Activated CD4-positive, alpha-beta memory T cell treated with anti-CD3 and anti-CD28 coated beads, Interleukin-2, amount 10 ng/mL, durations not matched to agents 7 days and 5 days (primary cell): ENCODE results near the gene TTC21A. TPM values are rescaled to one million over a fixed set of nuclear protein-coding genes. Genes with fewer than 3 reads are reported as not detected.
"Not testable (repeated sequence)": the region's sequence is repeated elsewhere in the genome, so short reads cannot be mapped to it uniquely, and the experiment has no call there.

Source experiments
- CTCF ChIA-PET: fragments of 350-600 bp; sonication (Branson Sonifier 250); formaldehyde crosslinking; loops from one replicate; lab custom pipeline; 2021; ENCODE audit warnings: antibody characterized with exemption, inconsistent platforms; lab: Charles Lee
- POLR2A ChIA-PET: fragments of 350-600 bp; sonication (Branson Sonifier 250); formaldehyde crosslinking; loops from one replicate; lab custom pipeline; 2021; ENCODE audit warnings: antibody characterized with exemption; lab: Charles Lee
- DNase-seq: peaks from one replicate; pipeline ENCODE4 v3.0.0-alpha.2; 2020
- H3K27ac Mint-ChIP-seq: one replicate; pipeline ENCODE4 v1.8.0; 2021; ENCODE audit warnings: mild to moderate bottlenecking, mixed read lengths
- H3K27me3 Mint-ChIP-seq: one replicate; pipeline ENCODE4 v1.8.0; 2021; ENCODE audit warnings: mixed read lengths
- H3K36me3 Mint-ChIP-seq: one replicate; pipeline ENCODE4 v1.8.0; 2021; ENCODE audit warnings: low read depth, mixed read lengths
- H3K4me1 Mint-ChIP-seq: one replicate; pipeline ENCODE4 v1.8.0; 2021; ENCODE audit warnings: mixed read lengths
- H3K4me3 Mint-ChIP-seq: one replicate; pipeline ENCODE4 v1.8.0; 2021; ENCODE audit warnings: mild to moderate bottlenecking, mixed read lengths
- H3K9me3 Mint-ChIP-seq: one replicate; pipeline ENCODE4 v1.8.0; 2021; ENCODE audit warnings: mixed read lengths
- total RNA-seq, 2 experiments: library from RNA; stranded (reverse); gene quantifications; one replicate each; pipeline ENCODE4 v1.2.3, GENCODE V29; 2021

The TTC21A gene
- total RNA-seq, 2 experiments from 2014 or later = 11.2 to 12.1 TPM

DNA sequence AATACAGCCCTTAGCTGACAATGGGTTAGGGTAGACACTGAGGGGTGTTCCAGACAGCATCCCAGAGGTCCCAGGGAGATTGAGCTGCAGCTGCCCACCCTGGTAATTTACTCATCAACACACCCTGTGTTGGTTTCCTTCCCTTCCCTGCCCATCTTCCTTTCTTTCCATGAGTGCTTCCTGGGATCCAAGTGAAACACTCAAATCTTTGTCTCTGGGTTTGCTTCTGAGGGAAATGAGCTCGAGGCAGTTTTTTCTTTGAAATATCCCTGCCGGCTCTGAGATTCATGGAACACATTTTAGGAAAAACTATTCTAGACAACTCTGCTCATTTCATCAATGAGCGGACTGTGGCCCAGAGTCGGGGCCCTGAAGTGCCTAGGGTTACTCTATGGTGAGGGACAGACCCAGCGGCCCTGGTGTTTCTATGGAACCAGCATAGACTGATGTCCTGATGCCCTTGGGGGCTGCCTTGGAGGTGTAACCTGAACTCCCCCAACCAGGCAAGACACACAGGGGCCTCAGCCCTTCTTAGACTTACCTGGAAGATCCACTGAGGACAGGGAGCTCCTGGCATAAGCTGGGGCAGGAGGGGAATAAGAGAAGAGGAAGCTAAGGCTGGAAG is 60.8 kb downstream of the TTC21A start:
- ChIA-PET POLR2A (no interaction called here), CTCF (interaction anchor here (1.0 to 1.2 kb wide), 2 partner anchors 12 to 120 kb away, joined by 3 to 4 read pairs; no protein-coding TSS in a partner anchor)
- Mint-ChIP-seq H3K27ac (no peak overlapping the region), H3K36me3 (no peaks in the 10 kb centered on the region), H3K4me3 (no peak overlapping the region), H3K27me3 (peaks cover 4% of the 10 kb centered on the region), H3K9me3 (no peaks in the 10 kb centered on the region), H3K4me1 (peaks cover 14% of the 10 kb centered on the region)
- DNase-seq = no peak

DNA sequence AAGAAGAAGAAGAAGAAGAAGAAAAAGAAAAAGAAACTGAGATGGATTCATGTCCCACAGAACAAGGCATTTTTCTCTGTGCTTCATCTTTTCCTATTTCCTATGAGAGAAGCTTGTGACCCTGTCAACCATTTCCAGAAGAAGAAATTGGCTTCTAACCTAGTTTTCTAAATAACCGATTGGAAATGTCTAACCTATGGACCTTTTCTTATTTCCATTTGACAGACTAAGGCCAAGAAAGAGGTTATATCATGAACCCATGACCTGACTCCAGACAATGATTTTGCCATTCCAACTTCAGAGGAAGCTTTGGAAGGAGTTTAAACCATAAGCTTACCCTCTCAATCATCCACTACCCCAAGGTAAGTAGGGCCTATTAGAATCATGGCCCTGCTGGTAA is 62.2 kb downstream of the TTC21A start:
- POLR2A ChIA-PET = interaction anchor here (1.4 kb wide), 1 partner anchor 10 kb away, joined by 4 read pairs; no protein-coding TSS in a partner anchor
- CTCF ChIA-PET = interaction anchor here (0.8 to 1.1 kb wide), 2 partner anchors 9 to 119 kb away, joined by 4 to 5 read pairs; no protein-coding TSS in a partner anchor
- Mint-ChIP-seq H3K36me3 (peaks cover under 1% of the 10 kb centered on the region), H3K27ac (no peak overlapping the region), H3K4me3 (no peak overlapping the region), H3K9me3 (peaks cover under 1% of the 10 kb centered on the region), H3K4me1 (peaks cover 14% of the 10 kb centered on the region), H3K27me3 (peaks cover 9% of the 10 kb centered on the region)
- no peak for DNase-seq

DNA sequence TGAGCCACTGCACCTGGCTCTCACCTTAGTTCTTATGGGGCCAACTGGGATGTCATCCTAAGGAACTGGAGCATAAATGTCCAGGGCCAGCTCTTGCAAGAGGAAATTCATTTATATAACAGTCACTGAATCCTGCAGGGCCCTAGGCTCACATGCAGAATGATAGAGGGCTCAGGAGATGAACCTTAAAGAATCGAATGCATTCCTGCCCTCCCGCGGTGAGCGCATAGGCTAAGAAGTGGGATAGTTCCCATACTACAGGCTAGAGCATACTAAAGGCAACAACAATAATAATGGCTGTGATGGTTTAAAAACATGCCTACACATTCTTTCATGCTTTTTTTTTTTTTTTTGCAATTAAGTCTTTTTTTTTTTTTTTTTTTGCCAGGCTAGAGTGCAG is 63.0 kb downstream of the TTC21A start:
- H3K36me3 Mint-ChIP-seq = peaks cover 3% of the 10 kb centered on the region

DNA sequence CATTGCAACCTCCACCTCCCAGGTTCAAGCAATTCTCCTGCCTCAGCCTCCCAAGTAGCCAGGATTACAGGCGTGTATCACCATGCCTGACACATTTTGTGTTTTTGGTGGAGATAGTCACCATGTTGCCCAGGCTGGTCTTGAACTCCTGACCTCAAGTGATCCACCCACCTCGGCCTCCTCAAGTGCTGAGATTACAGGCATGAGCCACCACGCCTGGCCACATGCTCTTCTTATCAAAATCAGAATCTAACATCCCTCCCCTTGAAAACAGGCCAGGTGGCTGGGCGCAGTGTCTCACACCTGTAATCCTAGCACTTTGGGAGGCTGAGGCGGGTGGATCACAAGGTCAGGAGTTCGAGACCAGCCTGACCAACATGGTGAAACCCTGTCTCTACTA is 63.4 kb downstream of the TTC21A start:
- H3K27ac Mint-ChIP-seq, H3K36me3 Mint-ChIP-seq, H3K27me3 Mint-ChIP-seq, H3K9me3 Mint-ChIP-seq, H3K4me3 Mint-ChIP-seq, DNase-seq: not testable (repeated sequence)
- CTCF ChIA-PET = interaction anchor here (1.0 to 2.2 kb wide), 3 partner anchors 27 to 171 kb away, joined by 4 to 6 read pairs (median 5); no protein-coding TSS in a partner anchor
- POLR2A ChIA-PET = interaction anchor here (1.4 kb wide), 1 partner anchor 9 kb away, joined by 4 read pairs; no protein-coding TSS in a partner anchor
- peaks cover 14% of the 10 kb centered on the region for H3K4me1 Mint-ChIP-seq

More for the DNA sequence above, 63.0 kb downstream of the TTC21A start:
- H3K4me3 Mint-ChIP-seq = no peak overlapping the region
- POLR2A ChIA-PET = interaction anchor here (1.4 kb wide), 1 partner anchor 9 kb away, joined by 4 read pairs; no protein-coding TSS in a partner anchor
- DNase-seq = no peak
- no peak overlapping the region for H3K27ac Mint-ChIP-seq
- H3K27me3 Mint-ChIP-seq = peaks cover 9% of the 10 kb centered on the region
- CTCF ChIA-PET = interaction anchor here (0.8 to 1.1 kb wide), 2 partner anchors 9 to 118 kb away, joined by 4 to 5 read pairs; no protein-coding TSS in a partner anchor
- peaks cover 3% of the 10 kb centered on the region for H3K9me3 Mint-ChIP-seq
- peaks cover 13% of the 10 kb centered on the region for H3K4me1 Mint-ChIP-seq

DNA sequence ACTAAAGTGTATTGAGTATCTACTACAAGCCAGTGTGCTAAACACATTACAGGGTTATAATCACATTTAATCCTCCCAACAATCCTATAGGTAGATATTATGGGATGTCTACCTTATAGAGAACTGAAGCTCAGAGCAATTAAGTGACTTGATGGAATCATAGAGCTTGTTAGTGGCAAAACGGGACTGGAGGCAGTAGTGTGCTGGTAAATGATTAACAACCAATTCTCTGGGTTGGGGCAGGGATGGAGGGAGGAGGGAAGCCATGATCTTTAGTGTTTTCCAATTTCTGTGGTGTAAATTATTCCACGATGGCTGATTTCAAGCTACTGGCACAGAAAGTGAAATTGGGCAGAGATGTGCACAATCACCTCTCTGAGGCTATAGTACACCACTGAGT is 64.4 kb downstream of the TTC21A start:
- H3K4me1 Mint-ChIP-seq = peaks cover 15% of the 10 kb centered on the region
- CTCF ChIA-PET = interaction anchor here (0.9 to 2.2 kb wide), 6 partner anchors 28 to 172 kb away, joined by 3 to 8 read pairs (median 4); no protein-coding TSS in a partner anchor
- H3K27ac Mint-ChIP-seq = no peak overlapping the region
- H3K9me3 Mint-ChIP-seq = peaks cover 8% of the 10 kb centered on the region
- H3K4me3 Mint-ChIP-seq = no peak overlapping the region
- H3K36me3 Mint-ChIP-seq = peaks cover 14% of the 10 kb centered on the region
- POLR2A ChIA-PET = interaction anchor here (1.7 kb wide), 1 partner anchor 44 kb away, joined by 5 read pairs; no protein-coding TSS in a partner anchor
- peaks cover 9% of the 10 kb centered on the region for H3K27me3 Mint-ChIP-seq
- DNase-seq = no peak

DNA sequence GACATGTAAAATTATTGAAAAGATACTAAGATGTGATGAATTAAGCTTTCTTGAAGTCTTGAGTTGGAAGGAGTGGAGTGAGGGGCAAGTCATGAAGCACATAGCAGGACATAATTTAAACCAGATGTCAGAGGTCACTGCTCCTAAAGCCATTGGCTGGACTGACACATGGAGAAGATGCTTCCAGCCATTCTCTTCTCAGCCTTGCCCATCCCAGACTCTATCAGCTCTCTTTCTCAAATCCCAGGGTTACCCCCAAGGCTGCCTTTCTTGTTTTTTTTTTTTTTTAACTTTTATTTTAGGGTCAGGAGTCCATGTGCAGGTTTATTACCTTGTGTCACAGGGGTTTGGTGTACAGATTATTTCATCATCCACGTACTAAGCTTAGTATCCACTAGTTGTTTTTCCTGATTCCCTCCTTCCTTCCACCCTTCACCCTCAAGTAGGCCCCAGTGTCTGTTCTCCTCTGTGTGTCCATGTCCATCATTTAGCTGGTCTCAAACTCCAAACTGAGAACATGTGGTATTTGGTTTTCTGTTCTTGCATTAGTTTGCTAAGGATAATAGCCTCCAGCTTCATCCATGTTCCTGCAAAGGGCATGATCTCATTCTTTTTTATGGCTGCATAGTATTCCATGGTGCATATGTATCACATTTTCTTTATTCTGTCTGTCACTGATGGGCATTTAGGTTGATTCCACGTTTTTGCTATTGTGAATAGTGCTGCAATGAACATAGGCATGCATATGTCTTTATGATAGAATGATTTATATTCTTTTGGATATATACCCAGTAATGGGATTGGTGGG is 66.0 kb downstream of the TTC21A start:
- ChIA-PET POLR2A (interaction anchor here (1.0 to 1.7 kb wide), 2 partner anchors 46 to 66 kb away, joined by 3 to 5 read pairs; partner anchors contain the start of gene TTC21A), CTCF (interaction anchor here (0.8 to 2.1 kb wide), 4 partner anchors 15 to 120 kb away, joined by 3 to 8 read pairs (median 4); no protein-coding TSS in a partner anchor)
- Mint-ChIP-seq H3K4me1 (peaks cover 25% of the 10 kb centered on the region), H3K27ac (no peak overlapping the region), H3K4me3 (no peak overlapping the region), H3K9me3 (peaks cover 8% of the 10 kb centered on the region), H3K36me3 (peaks cover 14% of the 10 kb centered on the region), H3K27me3 (peaks cover 9% of the 10 kb centered on the region)
- DNase-seq = no peak

DNA sequence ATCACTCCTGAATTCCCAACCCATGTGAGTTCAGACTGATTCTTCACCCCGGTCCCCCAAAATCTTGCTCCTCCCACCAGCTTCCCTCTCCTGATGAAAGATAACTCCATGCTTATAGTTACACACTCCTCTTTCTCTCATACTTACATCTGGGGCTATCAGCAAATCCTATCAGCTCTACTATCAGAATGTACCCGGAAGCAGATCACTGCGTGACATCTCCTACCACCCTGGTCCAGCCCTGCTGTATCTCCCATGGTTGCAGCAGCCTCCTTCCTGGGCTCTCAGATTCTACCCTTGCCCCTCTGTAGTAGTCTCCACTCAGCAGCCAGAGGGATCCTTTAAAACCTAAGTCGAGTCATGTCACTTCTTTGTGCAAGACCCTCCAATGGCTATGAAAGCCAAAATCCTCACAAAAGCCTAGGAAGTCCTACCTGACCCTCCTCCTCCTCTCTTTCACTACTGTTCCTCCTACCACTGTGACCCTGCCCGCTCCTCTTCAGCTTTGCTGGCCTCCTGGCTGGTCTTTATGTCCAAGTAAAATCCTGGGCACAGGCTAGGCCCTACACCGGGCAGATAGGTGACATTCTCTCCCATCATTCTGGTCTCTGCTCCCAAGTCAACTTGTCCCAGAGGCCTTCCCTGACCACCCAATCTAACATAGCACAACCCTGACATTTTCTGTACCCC is 68.7 kb downstream of the TTC21A start:
- Mint-ChIP-seq H3K4me3 (no peak overlapping the region), H3K36me3 (peaks cover 14% of the 10 kb centered on the region), H3K27ac (peak overlapping the region; percentile 0), H3K27me3 (peaks cover 7% of the 10 kb centered on the region), H3K9me3 (peaks cover 8% of the 10 kb centered on the region), H3K4me1 (peaks cover 49% of the 10 kb centered on the region)
- DNase-seq = no peak
- ChIA-PET CTCF (interaction anchor here (1.1 to 1.5 kb wide), 2 partner anchors 112 to 116 kb away, joined by 4 to 6 read pairs; no protein-coding TSS in a partner anchor), POLR2A (interaction anchor here (1.8 kb wide), 1 partner anchor 70 kb away, joined by 5 read pairs; no protein-coding TSS in a partner anchor)

DNA sequence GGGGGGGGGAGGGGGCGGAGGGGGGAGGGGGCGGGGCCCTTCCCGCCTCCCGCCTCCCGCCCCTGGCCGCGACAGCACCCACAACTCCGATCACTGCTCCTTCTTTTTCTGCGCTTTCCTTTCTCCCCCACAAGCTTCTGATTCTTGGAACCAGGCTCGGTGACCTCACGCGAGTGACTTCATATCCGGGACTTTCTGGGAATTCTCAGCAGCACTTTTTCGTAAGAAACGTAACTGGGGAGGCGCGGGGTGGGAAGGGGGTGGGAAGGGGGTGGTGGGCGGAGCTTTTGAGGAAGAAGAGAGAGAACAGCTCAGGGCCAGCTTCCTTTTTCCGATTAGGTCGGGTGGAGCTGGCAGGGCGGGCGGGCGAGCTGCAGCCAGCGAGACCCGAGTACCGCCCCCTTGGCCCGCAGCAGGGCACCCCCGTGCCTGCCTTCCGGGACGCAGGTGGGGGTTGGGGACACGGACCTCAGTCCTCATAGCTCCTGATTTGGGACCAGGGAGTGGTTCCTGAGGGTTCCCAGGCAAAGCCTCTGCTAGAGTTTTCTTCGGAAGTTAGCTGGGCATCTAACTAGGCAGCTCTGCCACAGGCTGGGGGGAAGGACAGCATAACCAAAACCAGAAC is 70.3 kb downstream of the TTC21A start:
- DNase-seq = peak; percentile 82
- Mint-ChIP-seq H3K4me1 (peaks cover 52% of the 10 kb centered on the region), H3K27me3 (peaks cover 7% of the 10 kb centered on the region), H3K27ac (peak overlapping the region; percentile 61), H3K4me3 (peak overlapping the region; percentile 55), H3K36me3 (peaks cover 14% of the 10 kb centered on the region), H3K9me3 (peaks cover 8% of the 10 kb centered on the region)
- ChIA-PET POLR2A (interaction anchor here (1.0 to 2.0 kb wide), 8 partner anchors 50 to 231 kb away, joined by 3 to 9 read pairs (median 4); partner anchors contain the start of genes GORASP1, RPSA and TTC21A), CTCF (interaction anchor here (0.7 to 3.2 kb wide), 10 partner anchors 12 to 229 kb away, joined by 3 to 23 read pairs (median 4); partner anchors contain the start of genes RPSA and TTC21A)

DNA sequence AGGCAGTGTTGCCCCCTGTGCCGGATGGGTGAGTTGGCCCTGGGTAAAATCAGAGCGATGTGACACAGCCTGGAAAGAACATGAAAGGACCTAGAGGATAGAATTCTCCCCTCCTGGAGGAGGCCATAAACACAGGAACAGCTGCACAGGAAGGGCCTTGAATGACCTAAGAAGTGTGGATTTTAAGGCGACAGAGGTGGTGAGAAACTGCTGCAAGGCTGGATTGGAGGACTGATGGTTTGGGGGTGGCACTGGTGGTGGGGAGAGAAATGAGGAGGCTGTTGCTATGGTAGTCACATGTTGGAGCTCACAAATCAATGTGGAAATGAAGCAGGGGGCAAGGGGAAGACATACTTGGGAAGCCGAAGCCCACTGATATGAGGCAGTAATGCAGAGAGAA is 71.1 kb downstream of the TTC21A start:
- peaks cover 52% of the 10 kb centered on the region for H3K4me1 Mint-ChIP-seq
- H3K4me3 Mint-ChIP-seq = peak overlapping the region; percentile 54
- CTCF ChIA-PET = interaction anchor here (0.7 to 3.2 kb wide), 9 partner anchors 9 to 114 kb away, joined by 3 to 23 read pairs (median 4); no protein-coding TSS in a partner anchor
- H3K36me3 Mint-ChIP-seq = peaks cover 14% of the 10 kb centered on the region
- H3K9me3 Mint-ChIP-seq = peaks cover 8% of the 10 kb centered on the region
- peaks cover 6% of the 10 kb centered on the region for H3K27me3 Mint-ChIP-seq
- H3K27ac Mint-ChIP-seq = peak overlapping the region; percentile 68
- POLR2A ChIA-PET = interaction anchor here (1.0 to 2.0 kb wide), 8 partner anchors 50 to 230 kb away, joined by 3 to 9 read pairs (median 4); partner anchors contain the start of genes GORASP1, RPSA and TTC21A
- DNase-seq = no peak

DNA sequence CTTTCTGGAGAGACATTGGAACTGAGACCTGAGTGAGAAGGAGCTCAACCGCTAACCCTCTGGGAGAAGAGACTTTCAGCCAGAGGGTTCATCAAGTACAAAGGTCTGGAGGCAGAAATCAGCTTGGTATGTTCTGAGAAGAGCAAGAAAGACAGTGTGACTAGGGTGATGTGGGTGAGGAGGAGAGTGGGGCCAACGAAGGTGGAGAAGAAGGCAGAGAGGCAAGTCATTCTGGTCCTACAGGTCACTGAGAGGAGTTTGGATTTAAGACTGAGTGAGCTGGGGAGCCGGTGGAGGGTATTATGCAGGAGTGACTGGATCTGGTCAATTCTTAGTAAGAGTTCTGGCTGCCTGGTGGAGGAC is 72.7 kb downstream of the TTC21A start:
- no peak for DNase-seq
- Mint-ChIP-seq H3K36me3 (peaks cover 11% of the 10 kb centered on the region), H3K27me3 (no peaks in the 10 kb centered on the region), H3K4me1 (peaks cover 52% of the 10 kb centered on the region), H3K27ac (peak overlapping the region; percentile 63), H3K4me3 (peak overlapping the region; percentile 79), H3K9me3 (peaks cover 6% of the 10 kb centered on the region)
- ChIA-PET POLR2A (interaction anchor here (1.1 to 1.5 kb wide), 2 partner anchors 10 to 72 kb away, joined by 4 to 5 read pairs; no protein-coding TSS in a partner anchor), CTCF (interaction anchor here (1.2 to 3.2 kb wide), 3 partner anchors 10 to 112 kb away, joined by 3 to 23 read pairs (median 4); no protein-coding TSS in a partner anchor)
